MCF 10A (cell line): ENCODE data around the gene TRIM44. TPM values are rescaled to one million over a fixed set of nuclear protein-coding genes. Genes with fewer than 3 reads are reported as not detected.
"Not testable (repeated sequence)": the region's sequence is repeated elsewhere in the genome, so short reads cannot be mapped to it uniquely, and the experiment has no call there.

ENCODE experiments used
- BruUV-seq: library from RNA; stranded (reverse); fragments of 400-500 nt; replicated peaks from 2 replicates; lab custom pipeline; 2021; lab: Mats Ljungman, UMichigan
- CTCF ChIA-PET: fragments of 300-600 bp; sonication (Branson Sonifier 250); formaldehyde crosslinking; extraction: SDS; loops from one replicate; lab custom pipeline; 2021; ENCODE audit warnings: antibody characterized with exemption, inconsistent platforms; lab: Yijun Ruan, JAX
- POLR2A ChIA-PET: fragments of 300-600, 350-650 bp; sonication (Branson Sonifier 250); formaldehyde crosslinking; extraction: SDS; loops from one replicate; lab custom pipeline; 2020; ENCODE audit warnings: antibody characterized with exemption, inconsistent platforms; lab: Yijun Ruan, JAX
- DNase-seq: peaks from one replicate; pipeline ENCODE4 v3.0.0-alpha.2; 2018; ENCODE audit not compliant: unreplicated experiment
- H3K27ac Mint-ChIP-seq: one replicate; pipeline ENCODE4 v1.8.0; 2022; ENCODE audit warnings: mild to moderate bottlenecking, low read depth, mixed read lengths; ENCODE audit not compliant: unreplicated experiment
- H3K27me3 Mint-ChIP-seq: one replicate; pipeline ENCODE4 v1.8.0; 2022; ENCODE audit warnings: mixed read lengths; ENCODE audit not compliant: insufficient read depth, unreplicated experiment
- H3K36me3 Mint-ChIP-seq: one replicate; pipeline ENCODE4 v1.8.0; 2022; ENCODE audit warnings: mild to moderate bottlenecking, moderate library complexity, mixed read lengths; ENCODE audit not compliant: insufficient read depth, unreplicated experiment
- H3K4me1 Mint-ChIP-seq: one replicate; pipeline ENCODE4 v1.8.0; 2022; ENCODE audit warnings: mixed read lengths; ENCODE audit not compliant: insufficient read depth, unreplicated experiment
- H3K4me3 Mint-ChIP-seq: one replicate; pipeline ENCODE4 v1.8.0; 2022; ENCODE audit warnings: mild to moderate bottlenecking, moderate library complexity, mixed read lengths; ENCODE audit not compliant: unreplicated experiment
- H3K9me3 Mint-ChIP-seq: one replicate; pipeline ENCODE4 v1.8.0; 2022; ENCODE audit warnings: mixed read lengths; ENCODE audit not compliant: unreplicated experiment
- intact Hi-C: fragments of 100-400 bp; cut with micrococcal nuclease; formaldehyde crosslinking; loops from 2 replicates; pipeline ENCODE4 v1.14.1; 2022
- total RNA-seq: library from RNA; stranded (reverse); gene quantifications from 2 replicates; pipeline ENCODE4 v1.2.3, GENCODE V29; 2022
- TF ChIP-seq, protein P1 (sequence below): fragments of 200-600 bp; IDR thresholded peaks from one replicate; pipeline ENCODE4 v1.8.0; 2022; ENCODE audit warnings: antibody characterized with exemption, mild to moderate bottlenecking; ENCODE audit not compliant: unreplicated experiment

The TRIM44 gene
- total RNA-seq, 1 experiment from 2014 or later, result 103 TPM

DNA sequence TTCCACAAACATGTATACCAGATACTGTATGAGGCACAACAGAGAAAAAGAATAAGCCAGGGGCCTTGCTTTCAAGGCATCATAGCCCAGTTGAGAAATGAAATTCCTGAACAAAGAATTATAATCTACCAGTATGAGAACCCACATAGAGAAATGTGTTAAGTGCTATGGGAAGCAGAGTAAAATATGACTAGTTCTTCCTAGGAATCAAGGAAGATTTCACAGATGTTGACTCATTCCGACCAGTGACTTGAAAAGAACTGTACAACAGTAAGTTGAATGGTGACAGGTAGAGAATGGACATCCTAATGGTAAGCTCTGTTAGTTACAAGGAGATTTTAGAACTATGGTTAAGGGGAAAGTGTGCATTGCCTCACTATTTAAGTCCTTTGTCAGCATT lies 102.6 kb downstream of the TRIM44 start:
- Mint-ChIP-seq H3K36me3 (peaks cover 14% of the 10 kb centered on the region), H3K4me3 (no peak overlapping the region), H3K27me3 (no peaks in the 10 kb centered on the region), H3K4me1 (no peaks in the 10 kb centered on the region), H3K9me3 (no peaks in the 10 kb centered on the region), H3K27ac (no peak overlapping the region)
- TF ChIP-seq, protein P1, sequence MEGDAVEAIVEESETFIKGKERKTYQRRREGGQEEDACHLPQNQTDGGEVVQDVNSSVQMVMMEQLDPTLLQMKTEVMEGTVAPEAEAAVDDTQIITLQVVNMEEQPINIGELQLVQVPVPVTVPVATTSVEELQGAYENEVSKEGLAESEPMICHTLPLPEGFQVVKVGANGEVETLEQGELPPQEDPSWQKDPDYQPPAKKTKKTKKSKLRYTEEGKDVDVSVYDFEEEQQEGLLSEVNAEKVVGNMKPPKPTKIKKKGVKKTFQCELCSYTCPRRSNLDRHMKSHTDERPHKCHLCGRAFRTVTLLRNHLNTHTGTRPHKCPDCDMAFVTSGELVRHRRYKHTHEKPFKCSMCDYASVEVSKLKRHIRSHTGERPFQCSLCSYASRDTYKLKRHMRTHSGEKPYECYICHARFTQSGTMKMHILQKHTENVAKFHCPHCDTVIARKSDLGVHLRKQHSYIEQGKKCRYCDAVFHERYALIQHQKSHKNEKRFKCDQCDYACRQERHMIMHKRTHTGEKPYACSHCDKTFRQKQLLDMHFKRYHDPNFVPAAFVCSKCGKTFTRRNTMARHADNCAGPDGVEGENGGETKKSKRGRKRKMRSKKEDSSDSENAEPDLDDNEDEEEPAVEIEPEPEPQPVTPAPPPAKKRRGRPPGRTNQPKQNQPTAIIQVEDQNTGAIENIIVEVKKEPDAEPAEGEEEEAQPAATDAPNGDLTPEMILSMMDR, result no peak
- ChIA-PET CTCF (interaction anchor here (0.5 kb wide), 1 partner anchor 367 kb away, joined by 3 read pairs; no protein-coding TSS in a partner anchor), POLR2A (no interaction called here)
- intact Hi-C loops, result no loop called here
- BruUV-seq, result no TSS peak
- DNase-seq, result no peak

DNA sequence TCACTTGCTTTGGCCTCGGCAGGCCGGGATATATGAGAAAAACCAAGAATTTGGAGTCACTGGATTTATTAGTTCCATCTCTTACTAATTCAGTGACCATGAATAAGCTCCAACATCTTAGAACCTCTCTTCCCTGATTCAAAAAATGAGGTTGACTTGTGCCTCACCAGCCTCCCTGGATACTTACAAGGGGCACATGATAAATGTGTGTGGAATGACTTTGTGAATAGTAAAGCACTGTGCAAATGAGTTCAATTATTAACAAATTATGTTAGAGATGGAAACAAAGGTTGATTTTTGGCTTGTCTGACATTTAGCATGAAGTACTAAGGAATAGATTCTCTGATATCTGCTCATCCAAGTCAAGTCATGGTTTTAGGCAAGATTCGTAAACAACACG lies 104.1 kb downstream of the TRIM44 start:
- Mint-ChIP-seq H3K4me3 (no peak overlapping the region), H3K36me3 (peaks cover 16% of the 10 kb centered on the region), H3K27ac (no peak overlapping the region), H3K27me3 (no peaks in the 10 kb centered on the region), H3K9me3 (no peaks in the 10 kb centered on the region), H3K4me1 (no peaks in the 10 kb centered on the region)
- no peak for DNase-seq
- no TSS peak for BruUV-seq
- intact Hi-C loops, result no loop called here
- CTCF ChIA-PET, result interaction anchor here (0.6 kb wide), 1 partner anchor 296 kb away, joined by 3 read pairs; no protein-coding TSS in a partner anchor
- TF ChIP-seq, protein P1, result no peak
- POLR2A ChIA-PET, result no interaction called here

DNA sequence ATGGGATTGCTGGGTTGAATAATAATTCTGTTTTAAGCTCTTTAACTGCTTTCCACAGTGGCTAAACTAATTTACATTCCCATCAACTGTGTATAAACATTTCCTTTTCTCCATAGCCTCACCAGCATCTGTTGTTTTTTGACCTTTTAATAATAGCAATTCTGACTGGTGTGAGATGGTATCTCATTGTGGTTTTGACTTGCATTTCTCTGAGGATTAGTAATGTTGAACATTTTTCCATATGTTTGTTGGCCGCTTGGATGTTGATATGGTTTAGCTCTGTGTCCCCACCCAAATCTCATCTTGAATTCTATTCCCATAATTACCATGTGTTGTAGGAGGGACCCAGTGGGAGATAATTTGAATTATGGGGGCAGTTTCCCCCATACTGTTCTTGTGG lies 107.8 kb downstream of the TRIM44 start:
- H3K4me3 Mint-ChIP-seq, H3K9me3 Mint-ChIP-seq, BruUV-seq, intact Hi-C loops, H3K27me3 Mint-ChIP-seq, DNase-seq, H3K27ac Mint-ChIP-seq, CTCF ChIA-PET, H3K36me3 Mint-ChIP-seq, H3K4me1 Mint-ChIP-seq: not testable (repeated sequence)
- POLR2A ChIA-PET, result interaction anchor here (1.4 kb wide), 1 partner anchor 11 kb away, joined by 3 read pairs; no protein-coding TSS in a partner anchor

DNA sequence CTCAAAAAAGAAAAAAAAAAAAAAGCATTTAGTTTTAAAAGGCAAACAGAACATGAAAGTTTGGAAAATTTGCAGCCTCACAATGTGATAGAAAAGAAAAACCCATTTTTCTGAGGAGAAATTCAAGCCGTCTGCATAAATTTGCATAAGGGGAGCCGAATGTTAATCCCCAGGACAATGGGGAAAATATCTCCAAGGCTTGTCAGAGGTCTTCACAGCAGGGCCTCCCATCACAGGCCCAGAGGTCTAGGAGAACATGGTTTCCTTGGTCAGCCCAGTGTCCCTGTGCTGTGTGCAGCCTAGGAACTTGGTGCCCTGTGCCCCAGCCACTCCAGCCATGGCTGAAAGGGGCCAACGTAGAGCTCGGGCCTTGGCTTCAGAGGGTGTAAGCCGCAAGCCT lies 109.1 kb downstream of the TRIM44 start:
- H3K36me3 Mint-ChIP-seq, result peaks cover 10% of the 10 kb centered on the region
- H3K27ac Mint-ChIP-seq, result no peak overlapping the region
- H3K4me1 Mint-ChIP-seq, result no peaks in the 10 kb centered on the region
- H3K27me3 Mint-ChIP-seq, result no peaks in the 10 kb centered on the region
- BruUV-seq, result no TSS peak
- TF ChIP-seq, protein P1, result no peak
- no peak for DNase-seq
- ChIA-PET CTCF (interaction anchor here (0.7 kb wide), 1 partner anchor 53 kb away, joined by 3 read pairs; no protein-coding TSS in a partner anchor), POLR2A (no interaction called here)
- no peak overlapping the region for H3K4me3 Mint-ChIP-seq
- H3K9me3 Mint-ChIP-seq, result no peaks in the 10 kb centered on the region
- intact Hi-C loops, result no loop called here

DNA sequence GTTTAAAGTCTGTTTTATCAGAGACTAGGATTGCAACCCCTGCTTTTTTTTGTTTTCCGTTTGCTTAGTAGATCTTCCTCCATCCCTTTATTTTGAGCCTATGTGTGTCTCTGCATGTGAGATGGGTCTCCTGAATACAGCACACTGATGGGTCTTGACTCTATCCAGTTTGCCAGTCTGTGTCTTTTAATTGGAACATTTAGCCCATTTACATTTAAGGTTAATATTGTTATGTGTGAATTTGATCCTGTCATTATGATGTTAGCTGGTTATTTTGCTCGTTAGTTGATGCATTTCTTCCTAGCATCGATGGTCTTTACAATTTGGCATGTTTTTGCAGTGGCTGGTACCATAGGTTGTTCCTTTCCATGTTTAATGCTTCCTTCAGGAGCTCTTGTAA lies 114.7 kb downstream of the TRIM44 start:
- CTCF ChIA-PET, H3K27me3 Mint-ChIP-seq, H3K4me1 Mint-ChIP-seq, DNase-seq, H3K4me3 Mint-ChIP-seq, H3K27ac Mint-ChIP-seq, POLR2A ChIA-PET, H3K9me3 Mint-ChIP-seq, intact Hi-C loops, H3K36me3 Mint-ChIP-seq, BruUV-seq: not testable (repeated sequence)

DNA sequence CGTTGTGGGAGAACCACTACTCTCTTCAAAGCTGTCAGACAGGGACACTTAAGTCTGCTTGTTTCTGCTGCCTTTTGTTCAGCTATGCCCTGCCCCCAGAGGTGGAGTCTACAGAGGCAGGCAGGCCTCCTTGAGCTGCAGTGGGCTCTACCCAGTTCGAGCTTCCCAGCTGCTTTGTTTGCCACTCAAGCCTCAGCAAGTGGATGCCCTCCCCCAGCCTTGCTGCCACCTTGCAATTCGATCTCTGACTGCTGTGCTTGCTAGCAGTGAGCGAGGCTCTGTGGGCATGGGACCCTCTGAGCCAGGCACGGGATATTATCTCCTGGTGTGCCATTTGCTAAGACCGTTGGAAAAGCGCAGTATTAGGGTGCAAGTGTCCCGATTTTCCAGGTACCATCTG lies 116.4 kb downstream of the TRIM44 start:
- H3K27me3 Mint-ChIP-seq, H3K36me3 Mint-ChIP-seq, H3K27ac Mint-ChIP-seq, DNase-seq, H3K4me1 Mint-ChIP-seq, H3K9me3 Mint-ChIP-seq, intact Hi-C loops, BruUV-seq, H3K4me3 Mint-ChIP-seq: not testable (repeated sequence)
- ChIA-PET CTCF (interaction anchor here (2.0 kb wide), 1 partner anchor 43 kb away, joined by 6 read pairs; no protein-coding TSS in a partner anchor), POLR2A (interaction anchor here (0.7 to 1.3 kb wide), 2 partner anchors 10 to 594 kb away, joined by 3 to 5 read pairs; no protein-coding TSS in a partner anchor)
